Body of pancreas (tissue), 4 donors: Measurements from ENCODE around the gene ARHGAP29.

Experiments used
- POLR2A ChIP-seq, 3 donors: fragments of 450-650 bp; IDR thresholded peaks; one replicate each; pipeline ENCODE4 v1.6.1; 2016; ENCODE audit warnings: antibody characterized with exemption in 3 of 3, mild to moderate bottlenecking in 2 of 3
- TF ChIP-seq, protein P1 (sequence below), 7 experiments: fragments of 450-650 bp in 4 of 7; fragments of 200-600 bp in 3 of 7; sonication (generic) in 3 of 7; IDR thresholded peaks; one replicate each; pipeline ENCODE4 v1.5.1; 2016 to 2019; ENCODE audit warnings: antibody characterized with exemption in 7 of 7

DNA sequence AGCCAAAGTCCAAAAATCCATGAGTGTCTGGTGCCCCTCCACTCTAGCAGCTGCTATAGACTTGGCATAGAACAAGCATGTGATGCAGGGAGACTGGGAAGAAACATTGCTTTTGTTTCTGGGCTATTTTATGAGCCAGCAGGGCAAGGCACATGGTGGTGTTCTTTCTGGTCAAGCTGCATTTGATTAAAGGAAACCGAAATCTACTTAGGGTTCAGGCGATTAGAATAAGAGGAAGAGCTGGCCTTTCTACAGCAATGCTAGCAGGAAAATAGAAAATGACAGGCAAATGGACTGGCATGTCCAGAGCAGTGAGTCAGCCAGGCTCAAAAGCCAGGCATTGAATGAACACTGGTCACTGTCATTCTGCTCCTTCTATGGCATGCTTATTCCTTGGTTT is 28.5 kb upstream of the ARHGAP29 start:
- TF ChIP-seq, protein P1, sequence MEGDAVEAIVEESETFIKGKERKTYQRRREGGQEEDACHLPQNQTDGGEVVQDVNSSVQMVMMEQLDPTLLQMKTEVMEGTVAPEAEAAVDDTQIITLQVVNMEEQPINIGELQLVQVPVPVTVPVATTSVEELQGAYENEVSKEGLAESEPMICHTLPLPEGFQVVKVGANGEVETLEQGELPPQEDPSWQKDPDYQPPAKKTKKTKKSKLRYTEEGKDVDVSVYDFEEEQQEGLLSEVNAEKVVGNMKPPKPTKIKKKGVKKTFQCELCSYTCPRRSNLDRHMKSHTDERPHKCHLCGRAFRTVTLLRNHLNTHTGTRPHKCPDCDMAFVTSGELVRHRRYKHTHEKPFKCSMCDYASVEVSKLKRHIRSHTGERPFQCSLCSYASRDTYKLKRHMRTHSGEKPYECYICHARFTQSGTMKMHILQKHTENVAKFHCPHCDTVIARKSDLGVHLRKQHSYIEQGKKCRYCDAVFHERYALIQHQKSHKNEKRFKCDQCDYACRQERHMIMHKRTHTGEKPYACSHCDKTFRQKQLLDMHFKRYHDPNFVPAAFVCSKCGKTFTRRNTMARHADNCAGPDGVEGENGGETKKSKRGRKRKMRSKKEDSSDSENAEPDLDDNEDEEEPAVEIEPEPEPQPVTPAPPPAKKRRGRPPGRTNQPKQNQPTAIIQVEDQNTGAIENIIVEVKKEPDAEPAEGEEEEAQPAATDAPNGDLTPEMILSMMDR (IDR thresholded peaks at IDR 0.05), result no peak
- no peak for TF ChIP-seq POLR2A (IDR thresholded peaks at IDR 0.05)
